Measurements from ENCODE around the gene RNF14. TPM values are rescaled to one million over a fixed set of nuclear protein-coding genes. Genes with fewer than 3 reads are reported as not detected.

The RNF14 gene
- total and polyA plus RNA-seq, 9 of the 15 experiments (the other 6 are each of a cell fraction or from before 2014, with no cell fraction given) = 36.3 to 140 (median 75.1) TPM

DNA sequence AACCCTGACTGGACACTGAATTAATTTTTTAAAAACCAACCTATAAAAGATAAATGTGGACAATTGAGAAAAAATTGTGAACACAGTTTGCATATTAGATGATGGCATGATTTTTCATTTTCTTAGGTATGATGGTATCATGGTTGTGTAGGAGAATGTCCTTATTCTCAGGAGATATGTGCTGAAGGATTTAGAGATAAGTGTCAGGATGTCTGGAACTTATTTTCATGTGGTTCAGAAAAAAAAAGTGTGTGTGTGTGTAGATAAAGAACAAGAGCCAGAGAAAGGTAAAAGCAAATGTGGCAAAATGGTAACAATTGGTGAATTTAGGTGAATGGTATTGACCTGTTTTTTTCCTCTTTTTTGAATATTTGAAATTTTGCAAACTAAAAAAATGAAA, 39.9 kb downstream of the RNF14 start (continued):
- no peak for TF ChIP-seq RBM39 (optimal IDR thresholded peaks at IDR 0.05; ENCODE audit: low read depth, low read length)
- peak; percentile 46; the same call in 1 of the 2 replicates for TF ChIP-seq TAL1 (IDR thresholded peaks at IDR 0.05)
- TF ChIP-seq PRPF4 (IDR thresholded peaks at IDR 0.05; ENCODE audit: insufficient read depth, low read depth, low read length, poor library complexity, severe bottlenecking) = no peak
- no peak for TF ChIP-seq TAF1 (IDR thresholded peaks at IDR 0.05; ENCODE audit: control insufficient read depth, extremely low read depth, insufficient read depth, low read length, severe bottlenecking)
- TF ChIP-seq POLR2AphosphoS2 (IDR thresholded peaks at IDR 0.05; ENCODE audit: low read length) = no peak
- no peak for TF ChIP-seq CC2D1A (IDR thresholded peaks at IDR 0.05)
- peak; percentile 62; the same call in 1 of the 2 replicates for TF ChIP-seq DPF2 (IDR thresholded peaks at IDR 0.05)
- 0 out of 2 replicates have a peak, but pooled peaks have one; percentile 54 for TF ChIP-seq SMARCE1 (IDR thresholded peaks at IDR 0.05)
- no peak for TF ChIP-seq ZNF217 (CRISPR knock-in tag; IDR thresholded peaks at IDR 0.05)
- TF ChIP-seq CHD1 (IDR thresholded peaks at IDR 0.05; ENCODE audit: low read length) = no peak
- peak; percentile 60; the same call in 1 of the 2 replicates for TF ChIP-seq SMARCA4 (IDR thresholded peaks at IDR 0.05)
- no peak for TF ChIP-seq SNAPC5 (CRISPR knock-in tag; IDR thresholded peaks at IDR 0.05)
- no peak for TF ChIP-seq POU5F1 (IDR thresholded peaks at IDR 0.05; ENCODE audit: borderline replicate concordance, low read depth, low read length, partially characterized antibody)

DNA sequence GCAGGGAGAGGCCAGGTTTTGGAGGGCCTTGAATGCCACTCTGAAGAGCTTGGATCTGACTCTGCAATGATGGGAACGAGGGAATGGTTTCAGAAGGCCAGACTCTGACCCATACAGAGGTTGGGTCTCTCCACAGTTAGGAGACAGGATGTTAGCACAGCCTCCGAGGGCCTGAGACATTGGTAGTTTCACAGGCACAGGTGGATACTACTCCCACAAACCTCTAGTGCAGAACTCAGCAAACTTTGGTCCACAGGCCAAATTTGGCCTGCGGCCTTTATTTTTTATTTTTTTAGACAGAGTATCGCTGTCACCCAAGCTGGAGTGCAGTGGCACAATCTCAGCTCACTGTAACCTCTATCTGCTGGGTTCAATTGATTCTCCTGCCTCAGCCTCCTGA, 41.0 kb downstream of the RNF14 start:
- no peak overlapping the region for H3K4me3 ChIP-seq
- peaks cover 15% of the 10 kb centered on the region for H3K79me2 ChIP-seq (ENCODE audit: control insufficient read depth, insufficient read depth, low read length)
- H3K4me1 ChIP-seq (replicated peaks in 1 of 2; ENCODE audit: control insufficient read depth in 2 of 2, insufficient read depth in 2 of 2, low read length in 2 of 2) = peaks cover 31 to 32% of the 10 kb centered on the region in 2 experiments
- intact Hi-C loops (cut with micrococcal nuclease) = no loop called here
- DNase-seq (ENCODE audit: extremely low read depth in 1 of 4, low spot score in 3 of 4) (no peak), ATAC-seq (no peak), FAIRE-seq (no peak)
- H3K36me3 ChIP-seq (ENCODE audit: control insufficient read depth, insufficient read depth, low read length) = peaks cover 42% of the 10 kb centered on the region
- no peaks in the 10 kb centered on the region for H3K27me3 ChIP-seq (ENCODE audit: control insufficient read depth in 2 of 2, insufficient read depth in 2 of 2, low read length in 2 of 2)
- BruUV-seq (replicated peaks) = no TSS peak
- no peaks in the 10 kb centered on the region for H4K20me1 ChIP-seq (replicated peaks; ENCODE audit: control insufficient read depth, insufficient read depth, low read length)
- peak overlapping the region; percentile 37 to 59; a peak in 2 of 4 replicates for H3K9ac ChIP-seq (ENCODE audit: insufficient read depth in 1 of 2, low read depth in 2 of 2, low read length in 2 of 2)
- ChIA-PET POLR2A (interaction anchor here (0.6 to 1.7 kb wide), 4 partner anchors 11 to 372 kb away, joined by 3 to 5 read pairs (median 4); no protein-coding TSS in a partner anchor), CTCF (ENCODE audit: low intra/inter-chr PET ratio) (no interaction called here)
- no peak overlapping the region for H3K4me2 ChIP-seq (ENCODE audit: insufficient read depth, low read length)
- peaks cover 4% of the 10 kb centered on the region for H3K9me3 ChIP-seq (replicated peaks; ENCODE audit: control insufficient read depth, insufficient read depth, low read depth, low read length)
- no peak overlapping the region for H2AFZ ChIP-seq (ENCODE audit: low read depth, low read length)
- H3K9me1 ChIP-seq (ENCODE audit: control insufficient read depth, insufficient read depth, low read length) = no peaks in the 10 kb centered on the region
- H3K27ac ChIP-seq (ENCODE audit: extremely low read depth, low read depth, low read length) = peak overlapping the region; percentile 17; the same call in 1 of the 3 replicates
- in situ Hi-C loops (cut with MboI) = loop anchor here (5.0 kb wide), 1 partner anchor 132 kb away; no protein-coding TSS in a partner anchor
- 80% methylated on average over 4 of the region's 4 CpGs for WGBS (ENCODE audit: insufficient coverage, low coverage, missing lambda C conversion rate)
- TF ChIP-seq GTF2E2 (tag; IDR thresholded peaks at IDR 0.05) (no peak), NCOA1 (IDR thresholded peaks at IDR 0.05; ENCODE audit: low read depth) (no peak), CREB3 (tag; conservative IDR thresholded peaks at IDR 0.05; ENCODE audit: low read depth) (no peak), SRSF7 (optimal IDR thresholded peaks at IDR 0.05; ENCODE audit: low read depth, low read length) (no peak), ZNF57 (CRISPR knock-in tag; IDR thresholded peaks at IDR 0.05) (no peak), MAFG (tag; conservative IDR thresholded peaks at IDR 0.05) (no peak), CREBBP (IDR thresholded peaks at IDR 0.05; ENCODE audit: low read depth, low read length) (no peak), ZNF347 (CRISPR knock-in tag; IDR thresholded peaks at IDR 0.05; ENCODE audit: low read depth) (no peak), MTA3 (IDR thresholded peaks at IDR 0.05; ENCODE audit: borderline replicate concordance) (no peak), ARID2 (IDR thresholded peaks at IDR 0.05) (no peak)
- TF ChIP-seq, protein P1, sequence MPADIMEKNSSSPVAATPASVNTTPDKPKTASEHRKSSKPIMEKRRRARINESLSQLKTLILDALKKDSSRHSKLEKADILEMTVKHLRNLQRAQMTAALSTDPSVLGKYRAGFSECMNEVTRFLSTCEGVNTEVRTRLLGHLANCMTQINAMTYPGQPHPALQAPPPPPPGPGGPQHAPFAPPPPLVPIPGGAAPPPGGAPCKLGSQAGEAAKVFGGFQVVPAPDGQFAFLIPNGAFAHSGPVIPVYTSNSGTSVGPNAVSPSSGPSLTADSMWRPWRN (IDR thresholded peaks at IDR 0.05; ENCODE audit: low read depth) = no peak

Data from K562 (cell line).